Mesothelial cell of epicardium (in vitro differentiated cells): ENCODE measurements around the gene RSRC2. TPM values are rescaled to one million over a fixed set of nuclear protein-coding genes. Genes with fewer than 3 reads are reported as not detected.

Experiments
- DNase-seq, 2 experiments: peaks; one replicate each; pipeline ENCODE4 v3.0.0; 2021; ENCODE audit warnings: low spot score in 2 of 2; ENCODE audit not compliant: unreplicated experiment in 2 of 2
- H3K27ac Mint-ChIP-seq: 2 replicates; pipeline ENCODE4 v1.8.0; 2021; ENCODE audit warnings: mixed read lengths
- H3K27me3 Mint-ChIP-seq: 2 replicates; pipeline ENCODE4 v1.8.0; 2021; ENCODE audit warnings: low read depth, mixed read lengths
- H3K36me3 Mint-ChIP-seq: 2 replicates; pipeline ENCODE4 v1.8.0; 2021; ENCODE audit warnings: mixed read lengths
- H3K4me1 Mint-ChIP-seq: 2 replicates; pipeline ENCODE4 v1.8.0; 2021; ENCODE audit warnings: mixed read lengths
- H3K4me3 Mint-ChIP-seq: 2 replicates; pipeline ENCODE4 v1.8.0; 2021; ENCODE audit warnings: mild to moderate bottlenecking, moderate library complexity, mixed read lengths
- H3K9me3 Mint-ChIP-seq: 2 replicates; pipeline ENCODE4 v1.8.0; 2021; ENCODE audit warnings: mixed read lengths
- total RNA-seq: library from RNA; stranded (reverse); gene quantifications from 3 replicates; pipeline ENCODE4 v1.2.1, GENCODE V29; 2021
- TF ChIP-seq, protein P1 (sequence below): fragments of 200-600 bp; sonication (generic); IDR thresholded peaks from one replicate; pipeline ENCODE4 v1.5.0; 2021; ENCODE audit warnings: antibody characterized with exemption; ENCODE audit not compliant: unreplicated experiment

RSRC2 gene
- total RNA-seq, 1 donor from 2014 or later = 131 TPM

GRCh38 chr12:122523846-122524718 is 2.7 kb downstream of the RSRC2 start:
- peak overlapping the region; percentile 98 for H3K27ac Mint-ChIP-seq
- TF ChIP-seq, protein P1, sequence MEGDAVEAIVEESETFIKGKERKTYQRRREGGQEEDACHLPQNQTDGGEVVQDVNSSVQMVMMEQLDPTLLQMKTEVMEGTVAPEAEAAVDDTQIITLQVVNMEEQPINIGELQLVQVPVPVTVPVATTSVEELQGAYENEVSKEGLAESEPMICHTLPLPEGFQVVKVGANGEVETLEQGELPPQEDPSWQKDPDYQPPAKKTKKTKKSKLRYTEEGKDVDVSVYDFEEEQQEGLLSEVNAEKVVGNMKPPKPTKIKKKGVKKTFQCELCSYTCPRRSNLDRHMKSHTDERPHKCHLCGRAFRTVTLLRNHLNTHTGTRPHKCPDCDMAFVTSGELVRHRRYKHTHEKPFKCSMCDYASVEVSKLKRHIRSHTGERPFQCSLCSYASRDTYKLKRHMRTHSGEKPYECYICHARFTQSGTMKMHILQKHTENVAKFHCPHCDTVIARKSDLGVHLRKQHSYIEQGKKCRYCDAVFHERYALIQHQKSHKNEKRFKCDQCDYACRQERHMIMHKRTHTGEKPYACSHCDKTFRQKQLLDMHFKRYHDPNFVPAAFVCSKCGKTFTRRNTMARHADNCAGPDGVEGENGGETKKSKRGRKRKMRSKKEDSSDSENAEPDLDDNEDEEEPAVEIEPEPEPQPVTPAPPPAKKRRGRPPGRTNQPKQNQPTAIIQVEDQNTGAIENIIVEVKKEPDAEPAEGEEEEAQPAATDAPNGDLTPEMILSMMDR = no peak
- H3K4me1 Mint-ChIP-seq = peaks cover 32% of the 10 kb centered on the region
- H3K27me3 Mint-ChIP-seq = no peaks in the 10 kb centered on the region
- no peaks in the 10 kb centered on the region for H3K9me3 Mint-ChIP-seq
- no peak for DNase-seq
- peak overlapping the region; percentile 89 for H3K4me3 Mint-ChIP-seq
- H3K36me3 Mint-ChIP-seq = peaks cover 22% of the 10 kb centered on the region

GRCh38 chr12:122523280-122523679 is 3.5 kb downstream of the RSRC2 start:
- TF ChIP-seq, protein P1 = no peak
- H3K27me3 Mint-ChIP-seq = no peaks in the 10 kb centered on the region
- peak overlapping the region; percentile 98 for H3K27ac Mint-ChIP-seq
- H3K36me3 Mint-ChIP-seq = peaks cover 29% of the 10 kb centered on the region
- H3K4me1 Mint-ChIP-seq = peaks cover 32% of the 10 kb centered on the region
- H3K4me3 Mint-ChIP-seq = peak overlapping the region; percentile 89
- DNase-seq = no peak
- no peaks in the 10 kb centered on the region for H3K9me3 Mint-ChIP-seq

- Mint-ChIP-seq H3K4me3 (no peak overlapping the region), H3K27me3 (no peaks in the 10 kb centered on the region), H3K4me1 (peaks cover 32% of the 10 kb centered on the region), H3K9me3 (no peaks in the 10 kb centered on the region), H3K27ac (peak overlapping the region; percentile 67), H3K36me3 (peaks cover 46% of the 10 kb centered on the region)
- TF ChIP-seq, protein P1 = no peak
- no peak for DNase-seq
Observed at GRCh38 chr12:122520676-122521075, 6.1 kb downstream of the RSRC2 start.

DNA sequence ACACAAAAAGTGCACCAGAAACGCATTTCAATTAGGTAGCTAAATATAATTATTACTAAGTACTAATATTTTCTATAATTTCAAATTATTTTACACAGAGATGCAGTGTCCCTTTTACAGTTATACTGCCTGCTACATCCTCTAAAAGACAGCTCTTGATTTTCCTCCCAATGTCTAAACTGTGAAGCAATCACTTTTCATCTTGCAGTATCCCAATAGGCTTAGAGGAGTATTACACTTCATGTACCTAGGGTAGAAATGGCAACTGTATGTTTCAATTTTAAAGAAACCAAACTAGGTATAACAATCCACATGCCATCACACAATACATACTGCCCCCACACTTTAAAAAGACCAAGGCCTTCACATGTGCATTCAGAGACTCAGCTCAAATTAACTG is 7.3 kb downstream of the RSRC2 start:
- no peak overlapping the region for H3K27ac Mint-ChIP-seq
- no peaks in the 10 kb centered on the region for H3K27me3 Mint-ChIP-seq
- no peak overlapping the region for H3K4me3 Mint-ChIP-seq
- peaks cover 50% of the 10 kb centered on the region for H3K36me3 Mint-ChIP-seq
- H3K4me1 Mint-ChIP-seq = peaks cover 27% of the 10 kb centered on the region
- DNase-seq = no peak
- TF ChIP-seq, protein P1 = no peak
- no peaks in the 10 kb centered on the region for H3K9me3 Mint-ChIP-seq

- Mint-ChIP-seq H3K36me3 (peaks cover 50% of the 10 kb centered on the region), H3K27ac (no peak overlapping the region), H3K4me3 (no peak overlapping the region), H3K4me1 (peaks cover 22% of the 10 kb centered on the region), H3K9me3 (no peaks in the 10 kb centered on the region), H3K27me3 (no peaks in the 10 kb centered on the region)
- TF ChIP-seq, protein P1 = no peak
- no peak for DNase-seq
Observed at GRCh38 chr12:122518908-122519307, 7.8 kb downstream of the RSRC2 start.
